GM18508 (cell line): ENCODE results near the gene PLCH2.

Source experiments
- ATAC-seq: cut with Tn5 transposase; IDR thresholded peaks from one replicate; pipeline ENCODE4 v1.9.1; 2021; ENCODE audit warnings: moderate number of reproducible peaks; ENCODE audit not compliant: insufficient read depth, unreplicated experiment

PLCH2 gene, protein sequence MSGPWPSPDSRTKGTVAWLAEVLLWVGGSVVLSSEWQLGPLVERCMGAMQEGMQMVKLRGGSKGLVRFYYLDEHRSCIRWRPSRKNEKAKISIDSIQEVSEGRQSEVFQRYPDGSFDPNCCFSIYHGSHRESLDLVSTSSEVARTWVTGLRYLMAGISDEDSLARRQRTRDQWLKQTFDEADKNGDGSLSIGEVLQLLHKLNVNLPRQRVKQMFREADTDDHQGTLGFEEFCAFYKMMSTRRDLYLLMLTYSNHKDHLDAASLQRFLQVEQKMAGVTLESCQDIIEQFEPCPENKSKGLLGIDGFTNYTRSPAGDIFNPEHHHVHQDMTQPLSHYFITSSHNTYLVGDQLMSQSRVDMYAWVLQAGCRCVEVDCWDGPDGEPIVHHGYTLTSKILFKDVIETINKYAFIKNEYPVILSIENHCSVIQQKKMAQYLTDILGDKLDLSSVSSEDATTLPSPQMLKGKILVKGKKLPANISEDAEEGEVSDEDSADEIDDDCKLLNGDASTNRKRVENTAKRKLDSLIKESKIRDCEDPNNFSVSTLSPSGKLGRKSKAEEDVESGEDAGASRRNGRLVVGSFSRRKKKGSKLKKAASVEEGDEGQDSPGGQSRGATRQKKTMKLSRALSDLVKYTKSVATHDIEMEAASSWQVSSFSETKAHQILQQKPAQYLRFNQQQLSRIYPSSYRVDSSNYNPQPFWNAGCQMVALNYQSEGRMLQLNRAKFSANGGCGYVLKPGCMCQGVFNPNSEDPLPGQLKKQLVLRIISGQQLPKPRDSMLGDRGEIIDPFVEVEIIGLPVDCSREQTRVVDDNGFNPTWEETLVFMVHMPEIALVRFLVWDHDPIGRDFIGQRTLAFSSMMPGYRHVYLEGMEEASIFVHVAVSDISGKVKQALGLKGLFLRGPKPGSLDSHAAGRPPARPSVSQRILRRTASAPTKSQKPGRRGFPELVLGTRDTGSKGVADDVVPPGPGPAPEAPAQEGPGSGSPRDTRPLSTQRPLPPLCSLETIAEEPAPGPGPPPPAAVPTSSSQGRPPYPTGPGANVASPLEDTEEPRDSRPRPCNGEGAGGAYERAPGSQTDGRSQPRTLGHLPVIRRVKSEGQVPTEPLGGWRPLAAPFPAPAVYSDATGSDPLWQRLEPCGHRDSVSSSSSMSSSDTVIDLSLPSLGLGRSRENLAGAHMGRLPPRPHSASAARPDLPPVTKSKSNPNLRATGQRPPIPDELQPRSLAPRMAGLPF (N-terminal part only)

DNA sequence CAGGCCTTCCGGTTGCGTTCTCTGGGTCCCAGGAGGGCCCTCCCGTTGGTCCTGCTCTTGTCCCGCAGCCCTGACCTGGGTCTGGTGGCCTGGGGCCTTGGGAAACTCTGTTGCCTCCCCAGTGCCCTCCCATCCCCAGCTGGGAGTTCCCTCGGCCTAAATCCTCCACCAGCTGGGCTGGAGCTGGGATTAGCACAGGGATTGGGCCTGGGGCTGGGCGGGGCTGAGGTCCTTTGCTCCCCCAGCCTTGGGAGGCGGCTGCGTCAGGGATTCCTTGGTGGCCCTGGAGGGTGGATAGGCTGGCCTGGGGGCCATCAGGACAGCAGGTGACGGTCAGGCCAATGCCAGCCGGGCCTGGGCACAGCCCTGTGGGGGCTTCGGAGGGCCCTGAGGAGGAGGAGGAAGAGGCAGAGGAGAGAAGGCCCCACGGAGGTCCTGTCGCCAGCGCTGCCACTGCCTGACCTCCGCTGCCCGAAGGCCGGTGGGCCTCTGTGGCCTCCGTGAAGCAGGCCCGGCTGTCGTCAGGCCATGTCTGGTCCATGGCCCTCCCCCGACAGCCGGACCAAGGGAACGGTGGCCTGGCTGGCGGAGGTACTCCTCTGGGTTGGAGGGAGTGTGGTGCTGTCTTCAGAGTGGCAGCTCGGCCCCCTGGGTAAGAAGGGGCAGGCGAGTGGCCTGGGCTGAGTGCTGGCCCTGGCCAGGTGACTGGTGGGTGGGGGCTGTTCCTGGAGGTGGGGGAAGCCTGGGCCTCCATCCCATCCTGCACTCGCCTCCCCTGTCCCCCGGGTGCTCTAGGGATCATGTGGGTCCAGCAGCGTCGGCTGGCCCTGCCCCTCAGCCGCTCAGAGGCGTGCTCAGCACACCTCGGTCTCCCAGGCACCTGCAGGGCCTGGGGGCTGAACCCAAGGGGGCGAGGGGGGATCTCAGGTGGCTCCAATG lies at the start of gene PLCH2:
Gene PLCH2 (plus strand): TSS at position 229 of the 939 bp plus-strand sequence. CDS start 300 bp downstream, at position 529.
- no peak for ATAC-seq

DNA sequence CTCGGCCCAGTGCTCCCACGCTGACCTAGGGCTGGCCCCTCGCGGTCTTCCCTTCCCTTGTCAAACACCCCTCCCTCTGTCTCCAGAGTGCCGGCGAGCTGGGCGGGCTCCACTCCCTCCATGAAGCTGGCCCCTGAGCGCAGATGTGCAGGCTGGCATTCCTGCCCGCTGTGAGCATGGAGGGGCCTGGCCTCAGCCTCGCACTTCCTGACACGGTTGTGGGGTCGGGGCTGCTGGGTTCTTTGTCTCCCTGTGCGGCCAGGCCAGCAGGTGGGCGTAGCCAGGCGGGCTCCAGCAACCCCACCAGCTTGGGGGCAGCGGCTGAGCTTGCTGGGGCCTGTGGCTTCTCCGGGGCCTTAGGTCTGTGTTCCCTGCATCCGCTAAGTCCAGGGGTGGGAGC lies 49.5 kb upstream of the PLCH2 start:
- ATAC-seq: no peak

DNA sequence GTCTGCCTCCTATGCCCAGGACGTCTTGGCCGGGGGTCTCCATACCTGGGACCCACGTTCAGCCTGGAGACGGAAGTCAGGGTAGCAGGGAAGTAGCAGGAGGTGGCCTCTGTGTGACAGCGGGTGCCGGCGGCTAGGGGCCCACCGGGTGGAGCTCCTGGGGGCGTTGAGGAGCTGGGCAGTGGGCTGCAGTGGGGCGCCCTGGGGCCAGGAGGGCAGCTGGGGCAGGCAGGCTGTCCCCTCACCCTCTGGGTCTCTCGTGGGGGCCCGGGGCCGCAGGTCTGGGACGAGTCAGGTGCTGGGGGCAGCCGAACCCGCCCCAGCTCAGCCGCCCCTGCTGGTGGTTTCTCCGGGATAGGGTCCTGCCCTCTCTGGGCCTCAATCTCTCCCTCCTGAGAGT lies 49.0 kb upstream of the PLCH2 start:
- ATAC-seq: no peak

DNA sequence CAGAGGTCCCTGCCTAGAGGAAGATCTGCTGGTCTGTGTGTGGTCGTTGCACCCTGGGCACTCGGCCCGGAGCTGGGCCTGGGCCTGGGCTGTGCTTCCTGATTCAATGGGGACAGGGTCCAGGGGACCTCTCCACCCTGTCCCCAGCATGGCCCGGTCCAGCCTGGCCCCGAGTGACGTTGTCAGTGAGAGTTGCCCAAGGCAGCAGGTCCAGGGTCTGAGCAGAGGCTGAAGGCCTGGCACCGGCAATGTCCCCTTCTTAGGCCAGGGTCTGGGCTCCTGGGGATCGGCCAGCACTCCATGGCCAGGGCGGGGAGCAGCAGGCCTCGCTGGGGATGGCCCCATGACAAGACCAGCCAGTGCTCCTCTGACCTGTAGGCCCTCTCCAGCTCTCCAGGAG lies 48.1 kb upstream of the PLCH2 start:
- ATAC-seq: no peak

DNA sequence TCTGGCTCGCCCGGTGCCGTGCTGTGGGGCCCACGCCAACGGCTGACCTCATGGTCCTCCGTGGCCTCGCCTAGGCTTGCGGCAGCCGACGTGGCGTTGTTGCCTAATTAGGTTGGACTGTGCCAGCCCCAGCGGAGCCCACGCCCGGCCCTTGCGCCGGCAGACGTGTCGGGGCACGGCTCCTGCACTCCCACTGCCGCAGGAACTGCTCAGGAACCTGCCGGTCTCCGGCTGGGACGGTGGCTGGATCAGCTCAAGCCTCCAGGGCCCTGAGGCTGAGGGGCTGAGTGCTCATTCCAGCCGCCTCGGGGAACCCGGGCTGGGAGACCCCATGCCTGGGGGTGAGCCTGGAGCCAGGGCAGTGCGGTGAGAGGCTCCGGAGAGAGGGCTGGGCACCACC lies 47.6 kb upstream of the PLCH2 start:
- ATAC-seq: no peak

DNA sequence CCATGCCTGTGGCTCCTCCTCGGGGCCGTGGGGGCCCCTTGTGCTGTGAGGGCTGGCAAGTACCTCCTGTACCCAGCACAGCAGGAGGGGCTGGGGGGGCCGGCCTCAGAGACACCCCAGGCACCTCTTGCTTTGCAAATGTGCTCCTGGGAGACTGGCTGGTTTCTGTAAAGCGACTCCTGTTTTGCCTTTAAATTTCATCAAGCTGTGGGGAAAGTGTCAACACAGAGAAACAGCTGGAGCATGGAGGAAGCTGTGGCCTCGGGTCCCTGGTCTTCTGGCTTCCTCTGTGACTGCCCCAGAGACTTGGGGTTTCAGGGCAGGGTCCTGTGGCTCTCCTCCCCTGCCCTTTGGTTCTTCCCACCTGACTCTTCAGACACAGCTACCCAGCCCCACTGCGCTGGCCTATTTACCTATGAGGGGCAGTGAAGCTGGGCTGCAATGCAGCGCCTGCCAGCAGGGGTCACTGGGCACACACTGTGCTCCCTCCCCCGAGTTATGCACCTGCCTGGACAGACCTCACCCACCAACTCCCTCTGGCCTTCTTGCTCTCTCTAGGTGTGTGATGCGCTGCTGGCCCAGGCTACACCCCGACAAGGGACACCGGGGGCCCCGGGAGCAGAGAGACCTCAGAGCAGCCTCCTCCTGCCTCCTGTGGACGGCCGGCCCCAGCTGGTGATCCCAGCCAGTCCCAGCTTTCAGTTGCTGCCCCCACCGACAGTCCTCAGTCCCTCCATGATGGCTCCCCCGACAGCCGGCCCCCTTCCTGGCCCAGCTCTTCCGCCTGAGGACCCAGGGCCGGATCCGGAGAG lies 46.1 kb upstream of the PLCH2 start:
- no peak for ATAC-seq

DNA sequence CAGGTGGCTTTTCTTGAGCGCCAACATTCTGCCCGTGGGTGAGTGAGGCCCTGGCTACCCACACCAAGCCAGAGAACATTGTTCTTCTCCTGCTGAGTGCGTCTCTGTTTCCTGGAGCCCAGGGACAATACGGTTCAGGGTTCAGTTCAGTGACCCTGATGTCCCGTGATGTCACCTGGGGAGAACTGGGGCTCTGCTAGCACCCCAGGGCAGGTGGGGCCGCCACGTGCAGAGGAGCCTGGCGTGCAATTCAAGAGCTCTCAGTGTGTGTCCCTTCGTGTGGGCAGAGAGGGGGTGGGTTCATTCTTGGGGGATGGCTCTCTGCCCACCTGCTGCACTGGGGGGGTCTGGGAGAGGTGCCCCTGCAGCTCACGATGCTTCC lies 45.5 kb upstream of the PLCH2 start:
- no peak for ATAC-seq

DNA sequence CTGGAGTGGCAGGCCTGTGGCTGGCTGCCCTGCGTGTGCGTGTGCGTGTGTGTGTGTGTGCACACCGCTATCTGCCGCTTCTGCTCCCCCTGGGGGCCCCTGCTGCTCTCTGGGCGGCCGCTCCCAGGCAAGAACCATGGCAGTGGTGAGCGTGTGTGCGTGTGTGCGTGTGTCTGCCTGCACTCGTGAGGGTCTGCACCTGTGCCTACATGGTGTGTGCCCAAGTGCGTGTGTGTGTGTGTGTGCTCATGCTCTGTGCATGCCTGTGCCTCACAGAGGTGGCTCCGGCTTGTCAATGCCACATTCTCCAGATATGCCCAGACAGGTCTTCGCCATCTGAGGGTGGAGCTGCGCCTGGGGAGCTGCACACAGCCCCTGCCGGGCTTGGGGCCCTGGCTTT lies 45.0 kb upstream of the PLCH2 start:
- no peak for ATAC-seq

DNA sequence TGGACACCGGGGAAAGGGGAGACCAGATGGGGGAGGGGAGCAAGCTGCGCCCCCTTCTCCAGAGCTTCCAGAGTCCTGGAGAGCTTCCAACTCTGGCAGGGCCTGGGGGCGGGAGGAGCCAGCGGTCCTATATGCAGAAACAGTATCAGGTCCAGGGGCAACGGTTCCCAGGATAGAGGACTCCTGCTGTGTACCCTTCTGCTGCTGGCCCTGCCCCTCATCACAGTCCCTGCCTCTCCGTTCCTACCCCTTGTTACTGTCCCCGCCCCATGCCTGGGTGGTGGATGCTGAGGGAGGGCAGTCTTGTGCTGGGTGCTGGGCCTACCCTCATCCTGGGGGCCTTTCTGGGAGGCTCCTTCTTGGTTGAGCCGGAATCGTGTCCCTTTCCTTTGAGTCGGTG lies 44.6 kb upstream of the PLCH2 start:
- ATAC-seq: no peak

DNA sequence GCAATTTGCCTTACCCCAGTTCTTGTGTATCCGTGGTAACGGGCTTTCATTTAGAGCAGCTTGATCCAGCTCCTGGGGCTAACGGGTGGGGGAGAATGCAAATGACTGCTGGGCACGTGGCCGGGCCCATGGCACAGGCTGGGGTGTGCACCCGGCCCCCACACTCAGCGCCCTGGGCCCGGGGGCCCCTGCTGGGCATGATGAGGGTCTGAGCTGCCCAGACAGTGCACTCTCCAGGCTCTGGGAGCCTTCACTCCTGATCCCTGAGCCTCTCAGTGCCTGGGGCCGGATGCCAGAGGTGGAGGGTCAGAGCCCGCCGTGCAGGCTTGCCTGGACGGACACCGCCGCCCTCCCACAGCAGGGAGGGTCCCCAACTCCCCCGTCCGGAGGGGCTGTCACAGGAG lies 43.6 kb upstream of the PLCH2 start:
- no peak for ATAC-seq

DNA sequence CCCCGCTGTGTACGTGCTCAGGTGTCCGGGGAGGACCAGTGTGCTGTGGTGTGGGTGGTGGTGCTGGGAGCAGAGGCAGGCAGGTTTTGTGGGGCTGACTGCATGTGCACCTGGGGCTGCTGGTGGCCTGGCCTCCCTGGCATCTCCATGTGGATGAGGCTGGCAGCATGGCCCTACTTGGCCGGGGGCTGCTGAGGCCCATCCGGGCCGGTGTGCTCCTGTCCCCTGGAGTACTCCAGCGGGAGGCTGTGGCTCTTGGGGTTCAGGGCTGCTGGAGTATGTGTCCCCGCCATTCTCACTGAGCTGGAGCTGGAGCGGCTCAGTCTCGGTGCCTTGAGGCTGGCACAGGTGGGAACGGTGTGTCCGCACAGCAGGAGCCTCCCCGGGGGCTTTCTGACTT lies 42.9 kb upstream of the PLCH2 start:
- ATAC-seq: no peak

DNA sequence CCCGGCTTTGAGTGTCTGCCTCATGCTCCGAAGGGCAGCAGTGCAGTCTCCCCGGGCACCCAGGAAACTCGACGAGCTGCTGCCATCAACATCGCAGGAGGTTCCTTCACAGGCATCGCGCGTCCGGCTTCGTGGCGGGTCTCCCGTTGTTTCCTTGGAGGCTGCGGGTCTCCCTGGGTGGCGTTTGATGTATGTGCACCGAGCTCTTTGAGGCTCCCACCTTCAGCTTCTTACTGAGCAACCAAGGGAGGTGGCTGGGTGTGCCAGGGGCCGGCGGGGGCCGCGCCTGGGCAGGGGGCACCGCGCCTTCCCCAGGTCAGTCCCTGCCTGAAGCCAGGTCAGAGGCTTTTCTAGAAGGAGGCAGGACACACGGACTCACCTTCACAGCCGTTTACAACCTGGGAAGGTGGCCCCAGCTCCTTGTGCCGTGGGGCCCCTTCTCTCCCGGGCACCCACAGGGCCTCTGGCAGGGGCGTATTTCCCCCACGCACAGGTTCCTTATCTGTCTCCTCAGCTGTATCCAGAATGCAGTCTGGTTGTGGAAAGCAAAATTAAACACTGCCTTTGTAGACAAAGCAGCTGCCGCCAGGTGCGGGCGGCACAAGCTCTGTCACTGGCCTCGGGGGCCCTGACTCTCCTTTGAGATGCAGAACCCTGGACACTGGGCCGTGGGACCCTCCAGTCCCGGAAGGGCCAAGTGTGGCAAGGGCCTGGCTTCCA lies 42.0 kb upstream of the PLCH2 start:
- no peak for ATAC-seq

DNA sequence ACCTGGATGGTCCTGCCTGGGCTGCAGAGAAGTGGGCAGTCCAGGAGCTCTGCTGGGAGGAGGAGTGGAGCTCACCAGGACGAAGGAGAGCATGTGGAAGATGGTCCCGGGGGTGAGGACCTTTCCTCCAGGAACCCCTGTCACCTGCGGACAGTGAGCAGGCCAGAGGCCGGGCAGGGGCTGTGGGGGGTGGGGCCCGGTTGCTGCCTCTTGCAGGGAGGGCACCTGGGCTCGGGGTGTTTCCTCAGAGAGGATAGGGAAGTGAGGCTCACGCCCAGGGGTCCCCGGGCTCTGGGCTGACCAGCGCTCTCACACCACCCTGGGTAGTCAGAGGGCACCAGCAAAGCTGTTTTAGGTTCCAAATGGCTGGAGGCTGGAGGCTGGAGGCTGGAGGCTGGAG lies 41.0 kb upstream of the PLCH2 start:
- no peak for ATAC-seq

DNA sequence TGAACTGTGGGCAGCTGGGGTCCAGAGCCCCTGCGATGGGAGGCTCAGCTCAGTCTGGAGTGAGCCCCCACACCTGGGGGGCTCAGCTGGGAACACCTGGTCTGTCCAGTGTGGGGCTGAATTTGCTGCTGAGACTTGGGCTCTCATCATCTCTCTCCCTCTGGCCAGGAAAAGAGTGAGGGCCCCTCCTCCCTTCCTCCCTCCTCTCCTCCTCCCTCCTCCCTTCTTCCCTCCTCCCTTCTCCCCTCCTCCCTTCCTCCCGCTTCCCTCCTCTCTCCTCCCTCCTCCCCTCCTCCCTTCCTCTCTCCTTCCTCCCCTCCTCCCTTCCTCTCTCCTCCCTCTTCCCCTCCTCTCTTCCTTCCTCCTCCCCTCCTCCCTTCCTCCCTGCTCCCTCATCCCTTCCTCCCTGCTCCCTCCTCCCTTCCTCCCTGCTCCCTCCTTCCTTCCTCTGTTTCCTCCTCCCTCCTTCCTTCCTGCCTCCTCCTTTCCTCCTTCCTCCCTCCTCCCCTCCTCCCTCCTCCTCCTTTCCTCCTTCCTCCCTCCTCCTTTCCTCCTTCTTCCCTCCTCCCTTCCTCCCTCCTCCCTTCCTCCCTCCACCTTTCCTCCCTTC lies 40.2 kb upstream of the PLCH2 start:
- no peak for ATAC-seq

DNA sequence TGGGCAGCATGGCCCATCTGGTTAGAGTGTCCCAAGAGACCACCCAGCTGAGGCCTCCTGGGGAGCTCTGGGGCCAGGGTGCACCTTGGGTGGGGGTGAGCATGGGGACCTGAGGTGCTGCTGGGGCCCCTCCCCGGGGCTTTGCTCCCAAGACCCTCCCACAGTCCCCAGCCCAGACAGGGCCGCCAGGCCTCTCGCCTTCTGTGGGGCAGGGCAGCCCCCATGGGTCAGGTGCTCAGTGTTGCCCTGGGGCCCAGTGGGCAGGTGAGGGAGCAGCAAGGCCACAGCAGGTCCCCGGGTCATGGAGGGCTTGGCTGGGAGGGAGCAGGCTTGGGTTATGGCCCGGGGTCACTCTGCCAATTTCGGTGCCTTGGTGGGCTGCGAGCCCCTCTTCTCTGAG lies 39.2 kb upstream of the PLCH2 start:
- no peak for ATAC-seq

DNA sequence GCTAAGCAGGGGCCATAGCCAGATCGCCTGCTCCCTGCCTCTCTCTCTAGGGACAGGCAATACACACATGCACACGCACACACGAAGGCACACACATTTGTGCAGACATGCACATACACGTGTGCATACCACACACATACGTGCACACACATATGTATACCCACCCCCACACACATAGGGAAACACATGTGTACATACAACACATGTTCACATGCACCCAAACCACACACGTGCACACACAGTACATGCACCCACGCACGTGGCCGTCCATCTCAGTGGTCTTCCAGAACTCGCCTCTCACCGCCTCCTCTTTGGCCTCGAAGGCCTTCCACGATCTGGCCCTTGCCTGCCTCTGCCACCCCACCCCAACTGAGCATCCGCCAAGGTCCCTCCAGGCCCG lies 38.5 kb upstream of the PLCH2 start:
- no peak for ATAC-seq

DNA sequence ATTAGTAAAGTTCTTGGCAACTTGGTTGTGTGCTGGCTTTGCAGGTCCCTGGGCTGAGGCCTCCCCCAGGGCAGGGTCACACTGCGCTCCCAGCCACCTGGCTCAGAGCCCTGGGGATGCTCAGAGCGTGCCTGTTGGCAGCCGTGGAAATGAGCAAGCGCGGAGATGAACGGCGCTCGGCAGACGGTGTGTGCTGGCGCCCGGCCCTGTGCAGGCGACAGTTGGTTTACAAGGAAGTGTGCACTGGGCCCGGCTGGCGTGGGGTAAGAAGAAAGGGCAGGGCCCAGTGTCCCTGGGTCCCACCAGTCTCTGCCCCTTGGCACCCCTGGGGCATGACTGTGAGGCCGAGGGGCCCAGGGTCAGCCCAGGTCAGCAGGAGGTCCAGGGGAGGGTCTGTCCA lies 38.1 kb upstream of the PLCH2 start:
- ATAC-seq: no peak

DNA sequence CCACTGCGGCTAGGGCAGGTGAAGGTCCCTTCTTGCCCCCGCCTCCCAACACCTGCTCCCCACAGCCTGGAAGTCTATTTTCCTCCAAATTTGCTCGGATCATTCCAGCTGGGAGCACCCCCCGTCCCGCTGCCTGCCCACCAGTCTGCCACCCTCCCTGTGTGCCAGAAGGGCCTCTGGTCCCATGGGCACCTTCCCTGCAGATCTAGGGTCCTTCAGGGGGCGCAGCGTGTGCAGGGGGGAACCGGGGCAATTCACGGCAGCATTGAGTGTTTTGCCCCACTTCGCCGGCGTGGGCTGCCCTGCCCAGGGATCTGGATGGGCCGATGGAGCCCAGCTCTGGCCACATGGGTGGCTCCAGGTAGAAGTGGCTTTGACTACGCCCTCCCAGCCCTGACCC lies 37.4 kb upstream of the PLCH2 start:
- ATAC-seq: no peak
